Adrenal gland (tissue), 5 donors: ENCODE data around the gene MPI.

ENCODE experiments used
- CTCF ChIP-seq, 6 experiments: fragments of 450-650 bp in 4 of 6; fragments of 200-600 bp in 2 of 6; sonication (generic) in 1 of 6; IDR thresholded peaks; 1 replicate in 5 of 6; 2 replicates in 1 of 6; pipeline versions ENCODE4 v1.5.1 to v1.8.0; 2016 to 2021; ENCODE audit warnings: antibody characterized with exemption in 6 of 6, mild to moderate bottlenecking in 2 of 6, moderate library complexity in 1 of 6
- POLR2A ChIP-seq, 2 donors: fragments of 450-650 bp; IDR thresholded peaks; one replicate each; pipeline ENCODE4 v1.6.1; 2017; ENCODE audit warnings: antibody characterized with exemption in 2 of 2, mild to moderate bottlenecking in 2 of 2, moderate library complexity in 1 of 2
- donor health status: DM: no; HTN: no; CAD: no.

- TF ChIP-seq CTCF (IDR thresholded peaks at IDR 0.05) (no peak), POLR2A (IDR thresholded peaks at IDR 0.05) (no peak)
Observed at GRCh38 chr15:74897300-74897701, 7.5 kb downstream of the MPI start.
